IPS-NIHi7 (cell line): ENCODE data around the gene GRIA1.

Source experiments
- DNase-seq: peaks from one replicate; pipeline ENCODE4 v3.0.0; 2012; ENCODE audit warnings: mixed read lengths; ENCODE audit errors: extremely low spot score

The GRIA1 gene

DNA sequence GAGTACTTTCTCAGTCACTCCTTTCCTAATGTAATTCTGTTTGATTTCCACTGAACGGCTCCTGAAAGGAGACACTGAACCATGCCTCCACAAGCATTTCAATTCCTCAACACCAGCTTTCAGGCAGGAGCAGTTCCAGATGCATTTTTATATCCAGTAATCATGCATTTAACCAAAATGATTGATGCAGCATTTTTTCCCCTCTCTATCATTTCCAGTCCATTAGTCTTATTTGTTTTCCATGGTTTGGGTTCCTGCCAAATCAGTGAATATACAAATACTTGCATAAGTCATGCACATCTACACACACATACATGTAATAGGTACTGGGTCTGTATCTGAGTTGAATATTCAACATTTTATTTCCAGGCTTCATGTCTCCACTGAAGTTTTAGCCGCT, 122.7 kb downstream of the GRIA1 start:
- DNase-seq: no peak

DNA sequence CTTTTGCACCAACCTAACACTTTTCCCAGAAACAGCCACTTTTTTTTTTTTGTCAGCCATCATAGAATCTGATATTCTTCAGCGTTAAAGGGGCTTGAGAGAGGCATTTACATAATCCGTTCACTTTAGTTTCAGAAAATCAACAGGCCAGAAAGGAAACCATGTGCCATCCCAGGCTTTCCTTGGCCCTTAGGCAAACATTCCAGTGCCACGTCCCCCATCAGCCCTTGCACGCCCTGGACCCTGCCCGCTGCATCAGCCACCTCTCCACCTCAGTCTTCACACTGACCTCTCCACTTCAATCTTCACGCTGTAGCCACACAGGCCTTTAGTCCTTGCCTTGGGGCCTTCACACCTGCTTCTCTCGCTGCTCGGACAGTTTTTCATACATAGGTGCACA, 123.2 kb downstream of the GRIA1 start:
- DNase-seq: no peak

DNA sequence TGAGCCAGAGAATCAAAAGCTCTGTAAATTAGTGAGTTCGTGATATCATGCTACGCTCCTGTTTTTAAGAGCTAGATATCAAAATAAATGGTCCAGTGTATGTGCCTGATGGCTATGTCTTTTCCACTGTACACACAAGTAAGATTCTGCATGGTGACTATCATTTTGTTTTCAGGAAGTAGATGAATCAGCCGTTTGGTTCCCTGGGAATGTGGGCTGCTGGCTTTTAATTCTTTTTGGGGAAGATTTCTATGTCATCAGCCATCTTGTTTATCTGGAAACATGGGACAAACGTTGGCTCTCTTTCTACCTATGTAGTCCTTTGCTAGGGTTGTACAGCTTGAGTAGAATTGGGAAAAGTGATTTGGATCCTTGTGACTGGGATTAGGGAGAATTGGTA, 126.7 kb downstream of the GRIA1 start:
- DNase-seq: no peak

DNA sequence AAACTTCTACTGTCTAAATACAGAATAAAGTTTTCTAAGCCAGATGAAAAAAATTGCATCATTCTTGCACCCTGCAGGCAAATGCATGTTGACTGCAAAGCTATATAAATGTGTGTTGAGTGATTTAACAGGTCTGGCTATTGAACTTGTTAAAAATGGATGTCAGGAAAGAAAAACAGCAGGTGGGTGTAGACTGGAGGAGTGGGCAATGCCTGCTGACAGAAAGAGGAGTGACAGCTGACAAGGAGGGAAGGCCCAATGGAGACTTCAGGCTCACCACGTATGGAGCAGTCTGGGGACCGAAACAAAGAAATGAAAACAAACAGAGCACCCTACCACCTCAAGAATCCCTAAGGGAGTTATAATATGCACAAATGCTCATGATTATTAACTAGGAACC, 127.8 kb downstream of the GRIA1 start:
- DNase-seq: no peak

DNA sequence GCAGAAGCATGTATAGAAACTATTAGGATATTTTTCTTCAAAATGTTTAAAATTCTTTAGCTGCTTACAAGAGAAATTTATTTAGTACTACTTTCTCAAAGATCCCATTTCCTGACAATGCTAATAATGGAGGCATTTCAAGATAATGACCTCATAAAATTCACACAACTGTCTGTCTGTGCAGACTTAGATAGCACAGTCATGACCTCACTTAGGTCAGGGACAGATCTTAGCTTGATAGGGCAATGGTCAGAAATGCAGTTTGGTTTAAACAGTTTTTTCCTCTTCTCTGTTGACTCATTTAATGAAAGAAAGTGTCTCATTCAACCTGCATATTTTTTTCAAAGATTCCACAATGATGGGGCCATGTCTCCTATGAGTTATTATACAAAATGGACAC, 128.4 kb downstream of the GRIA1 start:
- no peak for DNase-seq

DNA sequence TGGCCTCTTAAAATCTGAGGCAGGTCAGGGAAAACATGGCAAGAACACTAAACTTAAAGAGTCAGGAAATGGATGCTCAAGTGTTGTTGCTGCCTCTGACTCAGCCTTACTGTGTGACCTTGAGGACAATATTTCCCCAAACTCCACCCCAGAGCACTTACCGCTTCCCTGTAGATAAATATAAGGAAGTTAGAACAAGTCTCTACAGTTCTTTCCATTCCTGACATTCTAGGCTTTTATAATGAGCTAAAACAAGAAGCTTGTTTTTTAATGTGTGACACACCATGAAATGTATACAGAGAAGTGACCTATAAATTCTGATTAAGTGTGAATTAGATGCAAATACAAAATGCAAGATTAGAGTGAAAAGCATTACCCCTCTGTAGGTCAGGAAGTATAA, 129.3 kb downstream of the GRIA1 start:
- DNase-seq: no peak

DNA sequence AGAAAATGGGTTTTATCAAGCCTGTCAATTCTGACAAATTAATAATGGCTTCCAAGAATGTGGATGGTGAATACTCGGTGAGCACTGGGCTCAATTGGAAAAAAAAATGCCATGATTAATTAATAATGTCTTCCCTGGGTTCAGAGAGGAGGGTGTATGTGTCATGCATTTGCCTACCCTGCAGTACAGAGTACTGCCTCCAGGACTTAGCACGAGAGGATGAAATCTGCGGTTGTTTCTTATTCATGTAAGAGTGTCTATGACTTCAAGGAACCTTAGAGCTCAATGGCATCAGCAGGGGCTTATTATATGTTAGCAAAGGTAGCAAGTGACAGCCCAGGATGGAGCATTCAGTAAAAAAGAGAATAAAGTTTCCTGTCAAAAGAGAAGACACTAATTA, 132.7 kb downstream of the GRIA1 start:
- DNase-seq: no peak

DNA sequence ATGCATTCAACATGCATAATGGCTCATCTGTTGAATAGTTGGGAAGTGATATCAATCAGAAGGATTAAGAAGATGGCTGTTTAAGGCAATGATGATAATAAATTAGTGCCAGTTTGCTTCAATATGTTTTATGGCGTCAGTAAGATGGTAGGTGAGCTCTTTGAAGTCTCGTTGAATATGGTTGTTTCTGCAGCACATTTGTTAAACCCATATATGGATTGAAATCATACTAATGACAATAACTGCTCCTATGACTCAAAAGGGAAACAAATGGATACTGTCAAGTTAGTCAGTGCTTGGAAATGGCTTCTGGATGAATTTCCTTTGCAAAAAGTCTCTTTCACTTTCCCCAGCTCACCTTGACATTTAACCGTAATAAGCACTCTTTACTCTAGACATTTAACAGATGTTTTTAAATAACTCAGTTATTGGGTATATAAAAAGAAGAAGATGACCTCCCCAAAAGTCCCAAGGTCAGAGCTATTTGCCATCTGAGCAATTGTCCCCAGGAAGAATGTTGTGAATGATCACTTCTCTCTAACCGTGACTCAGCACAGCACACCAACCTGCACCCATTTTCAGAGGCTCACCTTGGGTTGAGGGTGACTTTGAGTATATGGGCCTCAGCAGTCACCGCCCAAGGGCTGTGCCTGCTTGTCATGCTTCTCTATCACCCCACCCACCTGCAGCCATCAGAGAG, 133.4 kb downstream of the GRIA1 start:
- DNase-seq: no peak

DNA sequence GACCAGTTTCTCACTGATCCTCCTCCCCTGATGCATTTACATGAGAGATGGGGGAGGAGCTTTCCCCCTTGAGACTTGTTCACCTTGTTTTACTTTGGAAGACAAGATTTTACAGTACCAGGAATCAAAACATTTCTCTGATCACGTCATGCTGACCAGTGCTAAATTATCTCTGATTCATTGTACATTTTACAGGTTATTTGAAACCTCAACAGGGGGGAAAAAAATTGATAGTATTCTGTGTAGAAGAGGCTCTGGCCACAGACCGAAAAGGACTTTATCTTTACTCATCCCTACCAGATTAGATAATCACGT, 133.9 kb downstream of the GRIA1 start:
- DNase-seq: no peak

DNA sequence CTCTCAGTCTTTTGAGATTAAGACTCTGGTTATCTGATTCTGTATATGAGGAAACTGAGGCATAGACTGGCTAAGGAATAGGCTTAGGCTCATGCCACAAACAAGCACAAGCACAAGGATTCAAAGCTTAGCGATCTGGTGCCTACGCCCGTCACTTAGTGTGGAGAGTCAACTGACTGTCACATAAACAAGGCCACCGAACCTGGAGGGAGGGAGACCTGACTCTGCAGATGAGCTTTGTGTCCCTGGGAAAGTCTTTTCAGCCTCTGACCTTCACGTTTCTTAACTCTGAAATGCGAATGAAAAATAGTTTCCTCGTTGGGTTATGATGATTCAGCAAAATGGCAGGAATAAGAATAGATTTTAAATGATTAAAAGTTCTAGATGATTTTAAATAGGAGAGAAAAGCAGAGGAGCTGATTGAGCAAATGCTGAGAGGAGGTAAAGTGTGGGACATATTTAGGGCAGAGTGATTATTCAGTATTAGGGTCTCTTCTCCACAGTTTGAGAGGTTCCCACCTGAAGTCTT, 135.4 kb downstream of the GRIA1 start:
- DNase-seq: no peak

DNA sequence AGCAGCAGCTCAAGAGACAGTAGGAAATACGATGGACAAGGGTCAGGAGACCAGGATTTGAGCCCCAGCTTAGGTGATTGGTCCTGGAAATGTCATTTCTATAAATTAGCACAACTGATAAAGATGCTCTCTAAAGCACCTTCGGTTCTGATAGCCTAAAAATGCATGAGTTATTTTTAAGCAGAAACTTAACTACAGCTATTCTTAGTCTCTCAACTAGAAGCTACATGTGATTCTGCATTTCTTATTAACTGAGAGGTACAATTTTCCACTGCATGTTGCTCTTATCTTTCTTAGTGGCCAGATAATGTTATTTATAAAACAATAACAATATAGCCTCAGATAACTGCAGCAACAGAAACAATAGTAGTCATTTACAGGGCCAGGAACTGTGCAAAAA, 136.4 kb downstream of the GRIA1 start:
- no peak for DNase-seq

DNA sequence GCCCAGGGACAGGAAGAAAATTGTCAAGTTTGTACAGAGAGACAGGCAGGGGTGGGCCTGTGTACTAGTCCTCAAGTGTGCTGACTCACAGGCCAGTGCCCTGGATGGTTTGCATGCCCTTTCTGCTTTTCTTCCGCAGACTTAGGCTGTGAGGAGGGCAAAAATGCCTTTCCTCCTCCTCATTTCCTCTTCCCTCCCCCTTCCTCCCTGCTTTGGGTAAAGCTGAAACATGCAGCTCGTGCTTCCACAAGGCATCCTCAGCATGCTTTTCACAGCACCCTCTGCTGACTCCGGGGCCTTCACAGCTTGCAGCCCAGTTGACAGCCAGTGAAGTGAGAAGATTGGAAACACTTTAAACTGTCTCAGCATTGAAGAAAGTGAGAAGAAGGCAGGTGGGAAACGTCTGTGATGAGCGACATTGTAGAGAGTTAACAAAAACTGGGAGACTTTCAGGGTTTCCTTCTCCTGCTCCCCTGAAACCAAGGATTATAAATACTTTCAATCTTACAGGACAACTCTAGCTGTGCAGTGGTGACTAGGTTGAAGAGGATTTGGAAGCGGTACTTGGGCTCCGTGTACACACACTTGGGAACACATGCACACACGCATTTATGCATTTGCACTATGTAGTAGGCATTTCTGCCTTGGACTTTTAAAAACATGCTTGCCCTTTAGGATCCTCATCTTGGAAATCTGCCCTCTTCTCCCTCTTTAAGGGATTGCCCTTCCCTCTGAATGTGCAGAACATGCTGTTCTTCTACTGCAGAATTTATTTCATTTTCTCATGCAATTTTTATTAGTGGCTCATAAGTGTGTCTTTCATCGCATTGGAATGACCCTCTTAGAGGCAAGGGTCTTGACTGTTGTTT, 138.8 kb downstream of the GRIA1 start:
- peak; percentile 77 for DNase-seq

DNA sequence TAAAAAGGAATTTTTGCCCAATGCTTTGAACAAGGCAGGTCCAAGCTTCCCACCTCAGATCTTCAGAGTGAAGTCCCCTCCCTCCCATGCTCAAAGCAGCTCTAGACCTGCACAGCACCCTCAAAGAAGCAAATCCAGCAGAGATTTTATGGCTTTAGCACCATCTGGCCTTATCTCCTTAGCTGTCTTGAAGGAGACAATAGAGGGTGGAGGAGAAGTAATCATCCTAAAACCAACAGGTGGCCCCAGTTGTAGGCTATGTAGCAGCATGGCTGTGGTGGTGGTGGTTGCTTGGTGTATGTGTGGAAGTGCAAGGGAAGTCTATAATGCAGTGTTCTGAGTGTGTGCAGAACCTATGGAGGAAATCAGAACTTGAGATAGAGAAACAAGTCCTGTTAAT, 140.1 kb downstream of the GRIA1 start:
- no peak for DNase-seq

DNA sequence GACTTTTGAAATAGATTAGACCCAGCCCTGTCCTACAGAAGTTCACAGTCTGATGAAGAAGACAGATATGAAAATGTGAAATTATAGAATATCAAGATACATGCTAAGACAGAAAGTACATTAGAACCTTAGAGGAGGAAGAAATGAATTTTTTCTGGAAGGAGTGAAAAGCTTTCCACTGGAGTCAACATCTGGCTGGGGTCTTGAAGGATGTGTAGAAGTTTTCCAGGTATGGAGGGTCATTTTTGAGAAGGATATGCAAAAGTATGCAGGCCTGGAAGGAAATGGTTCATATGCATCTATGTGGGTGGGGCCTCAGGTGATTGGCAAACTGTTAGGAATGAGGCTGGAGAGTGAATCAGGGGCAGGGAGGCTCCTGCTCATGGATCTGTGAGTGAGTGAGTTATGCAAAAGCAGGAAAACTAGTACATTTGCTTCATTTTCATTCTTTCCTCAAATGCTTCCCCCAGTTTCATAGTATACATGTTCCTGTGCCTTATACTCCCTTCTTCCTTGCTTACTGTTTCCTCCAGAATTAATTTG, 142.3 kb downstream of the GRIA1 start:
- DNase-seq: no peak

DNA sequence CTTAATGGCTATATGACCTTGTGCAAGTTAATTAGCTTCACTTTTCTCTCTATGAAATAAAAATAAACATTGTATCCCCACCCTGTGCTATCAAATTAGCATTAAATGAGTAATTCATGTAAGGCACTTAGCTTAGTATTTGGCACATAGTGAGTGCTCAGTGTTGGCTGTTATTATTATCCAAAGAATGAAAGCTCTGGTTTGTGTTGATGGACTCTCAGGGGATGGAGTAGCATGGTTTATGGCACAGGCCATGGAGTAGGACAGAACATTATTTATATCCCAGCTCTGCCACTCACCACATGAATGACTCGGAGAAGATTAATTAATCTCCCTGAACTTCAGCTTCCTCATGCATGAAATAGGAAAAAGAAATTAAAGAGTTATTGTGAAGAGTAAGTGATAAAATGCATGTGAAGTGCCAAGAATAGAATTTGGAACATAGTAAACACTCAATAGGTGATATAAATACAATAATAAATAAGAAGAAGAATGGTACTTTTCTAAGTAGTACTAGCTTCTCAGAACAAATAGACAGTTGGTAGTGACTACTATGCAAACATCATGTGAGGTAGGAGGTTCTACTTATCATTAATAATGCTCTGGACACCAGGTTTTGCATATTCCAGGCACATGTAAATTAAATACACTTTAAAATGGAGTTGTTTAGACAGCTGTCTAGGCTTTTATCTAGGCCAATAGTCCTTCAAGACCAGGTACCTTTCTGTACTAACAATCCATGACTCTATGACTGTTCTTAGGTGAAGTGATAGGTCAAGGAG, 146.4 kb downstream of the GRIA1 start:
- no peak for DNase-seq

DNA sequence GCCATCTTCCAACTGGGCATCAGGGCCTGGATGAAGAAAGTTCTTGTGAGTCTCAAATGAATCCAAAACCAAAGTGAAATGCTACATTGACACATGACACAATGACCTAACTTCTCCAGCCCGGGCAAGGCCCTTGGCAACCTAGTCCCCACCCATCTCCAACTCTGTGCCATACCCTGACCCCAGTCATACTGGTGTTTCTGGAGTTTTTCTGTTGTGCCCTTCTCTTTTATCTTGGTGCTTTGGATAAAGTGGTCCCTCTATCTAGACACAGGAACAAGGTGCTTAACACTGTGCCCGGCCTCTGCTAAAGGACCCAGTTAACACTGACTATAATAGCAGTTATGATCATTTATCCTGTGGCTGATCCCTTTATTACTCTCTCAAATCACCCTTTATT, 149.8 kb downstream of the GRIA1 start:
- no peak for DNase-seq

DNA sequence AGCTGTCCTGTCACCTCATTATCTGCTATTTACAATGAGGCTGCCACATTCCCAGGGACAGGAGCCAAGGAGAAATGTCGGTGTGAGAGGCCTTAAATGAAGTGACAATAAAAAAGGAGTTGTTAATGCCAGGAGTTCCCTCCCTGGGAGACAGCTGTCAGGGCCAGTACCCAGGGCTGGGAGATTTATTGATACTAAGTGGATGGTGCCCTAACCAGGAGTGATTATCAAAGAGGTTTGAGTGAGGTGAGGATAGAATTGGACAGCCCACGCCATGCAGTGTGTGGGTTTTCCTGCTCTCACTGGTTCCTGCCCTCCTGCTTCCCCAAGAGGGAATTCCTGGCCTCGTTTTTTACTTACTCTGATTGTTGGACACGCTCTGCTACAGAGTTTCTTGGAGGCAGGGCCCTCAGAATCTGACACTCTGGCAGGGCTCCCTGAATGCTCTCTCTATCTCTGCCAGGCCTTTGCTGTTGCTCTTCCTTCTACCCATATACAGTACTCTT, 150.8 kb downstream of the GRIA1 start:
- DNase-seq: no peak

DNA sequence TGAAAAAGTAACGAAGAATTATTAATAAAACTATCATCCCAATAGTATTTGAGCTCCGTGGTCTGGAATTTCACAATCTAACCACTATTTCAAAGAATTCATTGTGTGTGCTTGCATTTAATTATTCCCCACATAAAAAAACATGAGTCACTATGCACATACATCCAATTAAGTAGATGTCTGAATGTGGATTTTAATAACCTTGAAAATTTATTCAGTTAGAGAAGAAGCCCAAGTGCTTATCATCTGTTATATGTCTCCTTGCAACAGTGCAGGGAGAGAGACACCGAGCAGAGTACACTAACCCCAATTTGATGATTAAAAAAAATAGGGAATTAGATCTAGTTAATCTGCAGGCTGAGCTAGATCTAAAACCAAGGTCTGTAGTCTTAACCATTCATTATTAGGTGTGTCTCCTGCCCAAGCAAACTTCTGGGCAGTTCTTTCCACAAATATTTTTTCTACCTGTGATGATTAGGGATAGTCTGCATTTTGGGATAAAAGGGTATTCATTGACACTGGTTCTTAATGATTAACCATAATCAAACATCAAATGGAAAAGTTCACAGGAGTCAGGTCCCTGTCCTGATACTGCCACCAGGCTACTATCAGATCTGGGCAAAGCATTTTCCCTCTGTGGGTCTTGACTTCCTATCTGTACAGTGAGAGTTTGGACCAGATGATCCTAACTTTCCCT, 164.2 kb downstream of the GRIA1 start:
- no peak for DNase-seq

DNA sequence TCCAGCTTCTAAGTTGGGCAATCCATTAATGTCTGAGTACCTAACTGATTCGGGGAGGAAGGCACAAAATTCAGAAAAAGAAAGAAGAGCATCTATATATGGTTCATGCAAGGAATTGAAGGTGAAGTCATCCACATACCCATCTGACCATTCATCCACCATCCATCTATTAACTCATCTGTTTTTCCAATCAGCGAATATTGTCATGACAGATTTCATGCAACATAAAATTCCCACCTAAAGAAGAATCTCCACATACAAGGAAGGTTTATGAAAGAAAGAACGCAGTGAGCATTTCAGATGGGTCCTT, 164.7 kb downstream of the GRIA1 start:
- DNase-seq: no peak

DNA sequence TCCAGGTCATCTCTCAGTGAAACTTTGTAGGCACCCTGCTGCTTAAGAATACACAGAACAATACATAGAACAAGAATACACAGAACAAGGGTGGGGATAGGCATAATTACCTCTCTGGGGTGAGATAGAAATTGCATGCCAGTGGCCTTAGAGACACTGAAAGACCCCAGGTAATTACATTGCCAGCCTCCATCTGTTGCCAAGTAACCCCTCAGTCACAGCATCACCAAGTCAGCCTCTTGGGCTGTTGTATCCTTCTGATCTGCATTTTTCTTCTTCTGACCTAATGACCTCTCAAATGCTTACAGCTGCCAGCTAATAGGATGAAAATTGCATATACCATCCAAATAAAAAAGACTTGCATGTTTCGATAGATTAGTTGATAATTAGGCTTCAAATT, 167.7 kb downstream of the GRIA1 start:
- no peak for DNase-seq

DNA sequence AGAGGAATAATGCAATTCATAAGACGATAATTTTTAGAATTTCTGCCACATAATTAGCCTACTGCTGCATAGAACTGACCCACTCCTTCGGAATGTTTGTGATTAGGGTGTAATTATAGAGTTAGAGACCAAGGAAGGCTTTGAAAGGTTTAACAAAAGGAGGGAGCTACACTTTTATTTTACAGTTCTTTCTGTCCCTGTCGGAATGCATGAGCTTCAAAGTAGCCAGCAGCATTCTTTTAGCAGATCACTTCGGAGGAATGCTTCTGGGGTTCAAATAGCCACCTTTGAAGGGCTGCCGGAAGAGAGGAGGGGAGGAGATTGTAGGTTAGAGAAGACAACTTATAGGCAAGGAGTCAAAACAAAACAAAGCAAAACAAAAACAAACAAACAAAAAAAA, 168.1 kb downstream of the GRIA1 start:
- DNase-seq: no peak
